Right forelimb (tissue), 1 donor: ENCODE measurements around the gene CFAP161.

Experiments
- DNase-seq: peaks from one replicate; pipeline ENCODE4 v3.0.0-alpha.2; 2018

CFAP161 gene

DNA sequence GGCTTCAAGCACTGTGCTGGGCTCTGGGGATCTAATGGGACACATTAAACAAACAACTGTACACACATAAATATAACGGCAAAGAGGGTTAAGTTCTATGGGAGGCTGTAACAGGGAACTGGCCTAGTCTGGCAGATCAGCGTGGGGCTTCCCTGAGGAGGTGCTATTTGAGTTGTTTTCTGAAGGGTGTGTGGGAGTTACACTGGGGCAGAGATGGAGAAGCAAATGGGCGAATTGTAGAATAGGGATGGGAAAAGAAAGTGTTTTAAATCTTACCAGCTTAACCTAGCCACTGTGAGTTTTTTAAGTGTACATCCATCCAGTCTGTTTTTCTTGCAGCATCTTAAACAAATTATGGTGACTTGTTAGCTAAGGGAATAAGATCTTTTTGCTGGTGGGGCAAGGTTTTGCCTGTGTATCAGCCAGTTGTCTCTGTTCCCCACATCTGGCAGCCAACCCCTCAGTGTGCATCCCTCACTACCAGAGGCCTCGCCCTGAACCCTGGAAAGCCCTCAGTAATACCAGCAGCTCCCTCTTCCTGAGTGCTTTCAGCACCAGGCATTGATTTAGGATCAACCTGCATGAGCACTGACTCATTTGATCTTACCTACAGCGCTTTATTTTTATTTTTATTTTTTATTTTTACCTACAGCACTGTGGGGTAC, 51.7 kb downstream of the CFAP161 start:
- no peak for DNase-seq

DNA sequence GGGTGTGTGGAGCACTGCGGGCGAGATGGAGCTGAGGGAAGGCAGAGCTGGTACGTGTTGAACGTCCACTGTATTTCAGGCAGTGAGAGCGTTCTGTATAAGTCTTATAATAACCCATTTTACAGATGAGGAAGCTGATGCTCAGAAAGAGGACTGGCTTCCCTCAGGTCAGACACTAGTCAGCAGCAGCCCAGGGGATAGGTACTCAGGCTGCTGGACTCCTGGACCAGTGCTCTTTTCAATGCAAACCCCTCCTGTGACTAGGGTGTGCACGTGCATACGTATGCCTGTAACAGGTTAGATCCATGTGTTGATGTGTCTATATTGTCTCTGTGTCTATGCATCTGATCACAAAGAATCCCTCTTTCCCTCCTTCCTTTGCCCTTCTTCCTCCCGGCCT, 54.3 kb downstream of the CFAP161 start:
- DNase-seq: no peak

DNA sequence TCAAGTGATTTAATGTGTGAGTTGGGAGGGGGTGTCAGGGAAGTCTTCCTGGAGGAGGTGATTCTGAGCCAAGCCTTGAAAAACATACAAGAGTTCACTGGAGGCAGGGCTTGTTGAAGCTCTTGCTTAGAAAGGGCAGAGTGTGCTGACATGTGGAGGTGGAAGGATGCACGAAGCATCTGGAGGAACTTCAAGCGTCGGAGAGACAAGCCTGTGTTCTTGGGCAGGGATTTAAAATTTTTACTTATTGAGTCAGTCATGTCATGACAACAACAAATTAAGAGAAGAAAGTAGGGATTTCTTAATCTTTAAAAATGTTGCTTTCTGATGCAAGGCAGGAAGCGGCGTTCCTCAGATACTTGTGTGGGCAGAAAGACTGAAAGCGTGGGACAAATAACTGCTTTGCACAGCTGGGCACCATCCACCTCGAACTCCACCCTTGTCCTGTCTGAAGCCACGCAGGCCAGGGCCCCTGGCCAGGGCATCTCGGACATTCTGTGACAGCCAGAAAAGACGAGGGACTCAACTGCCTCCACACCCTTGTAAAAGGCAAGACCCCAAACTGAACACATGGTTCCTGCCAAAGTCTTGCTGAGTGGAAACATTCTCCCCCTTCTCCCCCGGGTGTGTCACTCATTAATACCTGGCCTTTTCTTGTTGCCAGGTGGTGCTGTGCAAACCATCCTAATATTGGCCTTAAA, 55.7 kb downstream of the CFAP161 start:
- no peak for DNase-seq

DNA sequence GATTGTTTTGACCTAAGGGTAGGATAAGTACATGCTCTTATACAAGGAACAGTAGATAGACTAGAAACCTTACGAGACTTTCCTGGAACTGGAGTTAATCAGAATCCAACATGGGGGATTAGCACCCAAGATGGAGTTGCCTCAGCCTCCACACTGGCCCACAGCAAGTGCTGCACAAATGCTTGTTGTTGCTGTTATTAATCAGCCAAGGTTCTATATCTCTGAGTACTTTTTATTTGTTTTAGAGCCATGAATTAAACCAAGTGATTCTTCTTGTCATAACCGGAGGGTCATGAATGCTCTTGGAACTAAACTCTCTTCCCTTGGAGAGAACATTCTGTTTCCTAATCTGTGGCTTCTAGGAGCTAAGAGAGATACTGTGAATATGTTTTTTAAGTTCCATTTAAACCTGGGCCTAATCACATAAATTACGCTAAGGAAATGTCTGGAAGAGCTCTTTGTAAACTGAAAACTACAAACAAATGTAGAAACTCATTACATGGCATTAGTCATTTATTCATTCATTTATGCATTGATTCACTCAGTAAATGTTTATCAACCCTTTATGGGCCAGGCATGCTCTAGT, 56.9 kb downstream of the CFAP161 start:
- DNase-seq: no peak

DNA sequence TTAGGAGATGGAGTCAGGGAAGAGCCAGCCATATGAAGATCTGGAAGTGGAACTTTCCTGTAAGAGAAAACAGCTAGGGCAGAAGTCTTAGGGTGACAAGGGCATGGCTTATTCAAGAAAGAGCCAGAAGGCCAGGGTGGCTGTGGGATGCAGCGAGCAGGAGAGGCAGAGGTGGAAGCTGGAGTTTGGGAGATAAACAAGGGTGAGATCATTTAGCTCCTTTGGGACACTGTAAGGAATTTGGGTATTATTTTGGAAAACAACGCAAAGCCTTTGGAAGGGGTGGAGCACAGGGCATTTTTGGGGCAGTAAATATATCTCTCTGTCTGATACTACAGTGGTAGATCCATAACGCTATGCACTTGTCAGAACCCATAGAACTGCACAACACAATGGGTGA, 57.6 kb downstream of the CFAP161 start:
- no peak for DNase-seq

DNA sequence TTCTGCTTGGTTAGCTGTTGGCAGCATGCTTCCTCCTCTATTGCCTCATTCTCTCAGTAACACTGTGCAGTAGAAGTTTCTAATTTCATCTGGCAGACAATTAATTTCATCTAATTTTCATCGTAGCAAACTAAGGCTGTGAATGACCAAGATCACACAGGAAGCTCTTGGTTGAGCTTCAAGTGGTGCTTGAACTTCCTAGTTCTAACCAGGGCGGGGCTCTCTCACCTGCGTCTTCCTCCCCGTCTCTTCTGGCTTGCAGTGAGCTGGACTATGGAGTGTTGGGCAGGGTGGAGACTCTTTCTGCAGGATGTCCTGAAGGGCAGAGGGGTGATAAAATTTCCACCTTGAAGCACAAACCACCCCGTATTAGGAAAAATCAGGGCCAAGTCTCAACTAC, 60.7 kb downstream of the CFAP161 start:
- no peak for DNase-seq

DNA sequence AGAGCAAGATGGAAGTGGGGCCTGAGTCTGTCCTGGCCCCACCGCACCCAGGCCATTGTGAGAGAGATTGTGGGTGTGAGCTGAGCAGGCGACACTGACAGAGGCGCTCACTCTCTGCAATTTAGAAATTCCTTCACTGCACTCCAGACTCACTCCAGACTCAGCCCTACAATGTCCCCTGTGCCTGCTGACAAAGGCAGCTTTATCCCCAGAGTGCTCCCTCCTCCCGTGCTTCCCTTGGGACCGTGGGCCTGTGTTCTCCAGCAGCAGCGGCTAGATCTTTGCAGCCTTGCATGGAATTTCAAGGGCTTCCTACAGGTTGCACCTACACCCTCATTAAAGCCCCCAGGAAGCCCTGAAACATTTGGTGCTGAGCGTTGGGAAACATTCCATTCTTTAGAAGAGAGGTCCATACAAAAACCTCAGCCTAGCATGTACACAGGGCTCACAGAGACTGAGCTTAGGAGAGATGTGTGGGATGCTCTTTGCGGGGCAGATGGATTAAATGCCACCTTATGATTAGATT, 61.3 kb downstream of the CFAP161 start:
- DNase-seq: no peak

DNA sequence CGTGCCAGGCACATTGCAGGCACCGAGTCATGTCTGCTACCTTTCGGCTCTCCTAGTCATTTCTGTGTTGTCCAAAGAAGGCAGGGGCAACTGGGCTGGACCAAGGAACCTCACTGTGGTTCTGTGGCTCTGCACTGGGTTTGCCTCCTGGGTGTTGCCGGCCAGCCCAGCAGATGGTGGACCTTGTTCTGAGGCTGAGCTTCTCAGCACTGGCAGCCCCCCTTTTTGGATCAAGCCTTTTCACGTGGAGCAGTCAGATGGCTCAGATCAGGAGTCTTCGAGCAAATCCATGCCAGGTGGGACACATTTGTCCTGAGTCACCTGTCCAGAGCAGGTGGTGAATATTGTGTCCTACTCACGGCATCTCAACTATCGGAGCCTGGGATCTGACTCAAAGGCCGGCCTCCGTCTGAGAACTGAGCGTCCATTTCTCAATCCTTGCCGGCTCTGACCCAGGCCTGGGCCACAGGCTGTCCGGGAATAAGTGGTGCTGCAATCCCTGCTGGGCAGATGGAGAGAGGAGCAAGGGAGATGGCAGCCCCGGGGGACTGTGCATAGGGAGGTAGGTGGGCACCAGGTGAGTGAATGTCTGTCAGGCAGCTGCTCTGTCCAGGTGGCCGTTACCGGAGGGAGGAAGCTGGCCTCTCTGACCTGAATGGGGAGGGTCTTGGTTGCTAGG, 62.6 kb downstream of the CFAP161 start, which contains the start of gene IL16:
TSS of gene IL16 (plus strand) at position 304 of the 679 bp plus-strand sequence. CDS start 28,521 bp downstream, outside the sequence.
- DNase-seq: no peak

DNA sequence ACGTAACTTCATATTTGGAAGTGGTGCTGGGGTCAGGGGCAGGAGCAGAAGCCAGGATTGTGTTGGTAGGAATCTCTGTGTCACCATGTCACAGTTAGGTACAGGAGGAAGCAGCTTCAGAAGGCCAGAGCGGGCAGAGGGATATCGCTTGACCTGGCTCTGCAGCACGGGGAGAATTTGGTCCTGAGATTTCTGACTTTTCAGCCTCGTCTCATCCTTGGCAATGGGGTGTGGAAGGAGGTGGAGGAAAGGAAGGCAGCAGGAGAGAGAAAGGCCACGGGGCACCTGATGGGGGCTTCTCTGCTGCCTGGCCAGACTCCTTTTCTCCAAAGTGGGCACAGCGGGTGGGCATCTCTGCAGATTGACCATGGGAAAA, 63.2 kb downstream of the CFAP161 start:
- no peak for DNase-seq

DNA sequence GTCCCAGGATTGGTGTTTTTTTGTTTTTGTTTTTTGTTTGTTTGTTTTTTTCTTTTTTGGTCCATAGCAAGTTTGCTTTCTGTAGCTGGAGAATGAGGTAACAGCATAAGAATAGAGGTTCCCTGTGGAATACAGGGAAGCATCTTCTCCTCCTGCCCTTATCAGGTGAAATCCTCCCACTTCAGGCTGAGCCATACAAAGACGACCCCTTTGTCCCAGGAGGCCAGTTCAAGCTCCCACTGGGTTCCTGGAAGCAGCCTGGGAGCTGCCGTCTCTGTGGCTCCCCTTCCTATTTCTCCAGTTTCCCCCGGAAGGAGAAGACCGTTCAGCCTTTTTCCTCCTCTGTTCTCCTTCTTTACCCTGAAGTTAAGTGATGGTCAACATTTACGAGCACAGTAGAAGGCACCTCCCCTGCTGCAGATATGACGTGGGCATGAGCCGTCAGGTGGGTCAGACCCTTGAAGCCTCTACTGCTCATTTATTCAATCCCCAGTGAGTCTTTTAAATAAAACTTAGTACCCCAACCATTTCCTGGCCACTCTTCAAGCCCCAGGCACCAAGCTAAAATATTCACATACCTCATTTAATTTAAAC, 63.7 kb downstream of the CFAP161 start:
- DNase-seq: no peak
